Stomach smooth muscle (tissue), 2 donors: ENCODE results near the gene AAK1.
"Not testable (repeated sequence)": the region's sequence is repeated elsewhere in the genome, so short reads cannot be mapped to it uniquely, and the experiment has no call there.

ENCODE experiments used
- H3K27ac ChIP-seq: one replicate; pipeline ENCODE4 v1.7.0; 2013; ENCODE audit warnings: mild to moderate bottlenecking, low read length, inconsistent platforms
- H3K27me3 ChIP-seq, 2 donors: one replicate each; pipeline ENCODE4 v1.7.0; 2013; ENCODE audit warnings: low read length in 2 of 2; ENCODE audit not compliant: insufficient read depth in 2 of 2, control insufficient read depth in 1 of 2
- H3K36me3 ChIP-seq, 2 donors: one replicate each; pipeline ENCODE4 v1.7.0; 2013; ENCODE audit warnings: low read length in 2 of 2; ENCODE audit not compliant: control insufficient read depth in 2 of 2, insufficient read depth in 2 of 2
- H3K4me1 ChIP-seq: one replicate; pipeline ENCODE4 v1.7.0; 2013; ENCODE audit warnings: low read length; ENCODE audit not compliant: control insufficient read depth, insufficient read depth
- H3K4me3 ChIP-seq, 2 donors: one replicate each; pipeline ENCODE4 v1.7.0; 2013; ENCODE audit warnings: low read length in 2 of 2
- H3K9ac ChIP-seq, 2 donors: one replicate each; pipeline ENCODE4 v1.7.0; 2013; ENCODE audit warnings: low read length in 2 of 2, mild to moderate bottlenecking in 1 of 2
- H3K9me3 ChIP-seq, 2 donors: one replicate each; pipeline ENCODE4 v1.7.0; 2013; ENCODE audit warnings: low read length in 2 of 2; ENCODE audit not compliant: control insufficient read depth in 2 of 2
- donor health status: healthy.
- donor health status: Pancreatic carcinoma.

The AAK1 gene

GRCh38 chr2:69461404-69461803 lies 182.1 kb downstream of the AAK1 start:
- Histone ChIP-seq H3K27ac (no peak overlapping the region), H3K4me3 (no peak overlapping the region), H3K9ac (no peak overlapping the region), H3K36me3 (peaks cover 7 to 9% of the 10 kb centered on the region in 2 donors), H3K4me1 (no peaks in the 10 kb centered on the region), H3K27me3 (no peaks in the 10 kb centered on the region), H3K9me3 (no peaks in the 10 kb centered on the region)

GRCh38 chr2:69459936-69460335 lies 183.6 kb downstream of the AAK1 start:
- no peak overlapping the region for H3K4me3 ChIP-seq
- no peaks in the 10 kb centered on the region for H3K27me3 ChIP-seq
- peaks cover 0 to 3% of the 10 kb centered on the region in 2 donors for H3K36me3 ChIP-seq
- H3K4me1 ChIP-seq = no peaks in the 10 kb centered on the region
- no peak overlapping the region for H3K9ac ChIP-seq
- no peaks in the 10 kb centered on the region for H3K9me3 ChIP-seq
- H3K27ac ChIP-seq = no peak overlapping the region

GRCh38 chr2:69456950-69457445 lies 186.5 kb downstream of the AAK1 start:
- H3K36me3 ChIP-seq = no peaks in the 10 kb centered on the region
- H3K27me3 ChIP-seq = no peaks in the 10 kb centered on the region
- H3K4me1 ChIP-seq = no peaks in the 10 kb centered on the region
- H3K4me3 ChIP-seq = no peak overlapping the region
- no peak overlapping the region for H3K9ac ChIP-seq
- no peaks in the 10 kb centered on the region for H3K9me3 ChIP-seq
- no peak overlapping the region for H3K27ac ChIP-seq

- H3K4me1 ChIP-seq = no peaks in the 10 kb centered on the region
- no peak overlapping the region for H3K4me3 ChIP-seq
- no peaks in the 10 kb centered on the region for H3K27me3 ChIP-seq
- H3K9ac ChIP-seq = no peak overlapping the region
- H3K36me3 ChIP-seq = no peaks in the 10 kb centered on the region
- no peaks in the 10 kb centered on the region for H3K9me3 ChIP-seq
- H3K27ac ChIP-seq = no peak overlapping the region
Observed at GRCh38 chr2:69456154-69456553, 187.4 kb downstream of the AAK1 start.

- no peaks in the 10 kb centered on the region for H3K36me3 ChIP-seq
Observed at GRCh38 chr2:69454976-69455375, 188.6 kb downstream of the AAK1 start.

GRCh38 chr2:69453475-69454129 lies 189.9 kb downstream of the AAK1 start:
- Histone ChIP-seq H3K36me3 (no peaks in the 10 kb centered on the region), H3K4me3 (no peak overlapping the region), H3K9me3 (no peaks in the 10 kb centered on the region), H3K27ac (no peak overlapping the region), H3K9ac (no peak overlapping the region), H3K4me1 (no peaks in the 10 kb centered on the region), H3K27me3 (no peaks in the 10 kb centered on the region)

More at GRCh38 chr2:69454976-69455375, 188.6 kb downstream of the AAK1 start:
- H3K9ac ChIP-seq = no peak overlapping the region
- no peak overlapping the region for H3K27ac ChIP-seq
- H3K4me1 ChIP-seq = no peaks in the 10 kb centered on the region
- no peaks in the 10 kb centered on the region for H3K9me3 ChIP-seq
- H3K27me3 ChIP-seq = no peaks in the 10 kb centered on the region
- H3K4me3 ChIP-seq = no peak overlapping the region

GRCh38 chr2:69452687-69453086 lies 190.9 kb downstream of the AAK1 start:
- Histone ChIP-seq H3K36me3 (no peaks in the 10 kb centered on the region), H3K27me3 (no peaks in the 10 kb centered on the region), H3K9ac (no peak overlapping the region), H3K9me3 (no peaks in the 10 kb centered on the region), H3K4me1 (no peaks in the 10 kb centered on the region), H3K4me3 (no peak overlapping the region), H3K27ac (no peak overlapping the region)

- H3K4me3 ChIP-seq = no peak overlapping the region
Observed at GRCh38 chr2:69450735-69451416, 192.7 kb downstream of the AAK1 start.

GRCh38 chr2:69449906-69450305 lies 193.6 kb downstream of the AAK1 start:
- Histone ChIP-seq H3K4me1 (no peaks in the 10 kb centered on the region), H3K27ac (no peak overlapping the region), H3K4me3 (no peak overlapping the region)

More at GRCh38 chr2:69450735-69451416, 192.7 kb downstream of the AAK1 start:
- Histone ChIP-seq H3K9ac (no peak overlapping the region), H3K9me3 (no peaks in the 10 kb centered on the region), H3K4me1 (no peaks in the 10 kb centered on the region), H3K27me3 (no peaks in the 10 kb centered on the region), H3K27ac (no peak overlapping the region), H3K36me3 (no peaks in the 10 kb centered on the region)

GRCh38 chr2:69443673-69444072 lies 199.9 kb downstream of the AAK1 start:
- H3K27me3 ChIP-seq, H3K9me3 ChIP-seq, H3K36me3 ChIP-seq, H3K9ac ChIP-seq, H3K4me1 ChIP-seq, H3K4me3 ChIP-seq, H3K27ac ChIP-seq: not testable (repeated sequence)

More at GRCh38 chr2:69449906-69450305, 193.6 kb downstream of the AAK1 start:
- H3K9ac ChIP-seq = no peak overlapping the region
- no peaks in the 10 kb centered on the region for H3K27me3 ChIP-seq
- H3K36me3 ChIP-seq = no peaks in the 10 kb centered on the region
- H3K9me3 ChIP-seq = no peaks in the 10 kb centered on the region

GRCh38 chr2:69439499-69439898 lies 204.0 kb downstream of the AAK1 start:
- H3K27me3 ChIP-seq, H3K9ac ChIP-seq, H3K9me3 ChIP-seq, H3K27ac ChIP-seq, H3K4me3 ChIP-seq, H3K36me3 ChIP-seq: not testable (repeated sequence)
- H3K4me1 ChIP-seq = peaks cover 19% of the 10 kb centered on the region
